HG02973 (cell line): ENCODE data around the gene TDRD9.
"Not testable (repeated sequence)": the region's sequence is repeated elsewhere in the genome, so short reads cannot be mapped to it uniquely, and the experiment has no call there.

Experiments
- ATAC-seq: cut with Tn5 transposase; IDR thresholded peaks from one replicate; pipeline ENCODE4 v1.9.1; 2021; ENCODE audit warnings: moderate library complexity; ENCODE audit not compliant: unreplicated experiment

The TDRD9 gene, protein sequence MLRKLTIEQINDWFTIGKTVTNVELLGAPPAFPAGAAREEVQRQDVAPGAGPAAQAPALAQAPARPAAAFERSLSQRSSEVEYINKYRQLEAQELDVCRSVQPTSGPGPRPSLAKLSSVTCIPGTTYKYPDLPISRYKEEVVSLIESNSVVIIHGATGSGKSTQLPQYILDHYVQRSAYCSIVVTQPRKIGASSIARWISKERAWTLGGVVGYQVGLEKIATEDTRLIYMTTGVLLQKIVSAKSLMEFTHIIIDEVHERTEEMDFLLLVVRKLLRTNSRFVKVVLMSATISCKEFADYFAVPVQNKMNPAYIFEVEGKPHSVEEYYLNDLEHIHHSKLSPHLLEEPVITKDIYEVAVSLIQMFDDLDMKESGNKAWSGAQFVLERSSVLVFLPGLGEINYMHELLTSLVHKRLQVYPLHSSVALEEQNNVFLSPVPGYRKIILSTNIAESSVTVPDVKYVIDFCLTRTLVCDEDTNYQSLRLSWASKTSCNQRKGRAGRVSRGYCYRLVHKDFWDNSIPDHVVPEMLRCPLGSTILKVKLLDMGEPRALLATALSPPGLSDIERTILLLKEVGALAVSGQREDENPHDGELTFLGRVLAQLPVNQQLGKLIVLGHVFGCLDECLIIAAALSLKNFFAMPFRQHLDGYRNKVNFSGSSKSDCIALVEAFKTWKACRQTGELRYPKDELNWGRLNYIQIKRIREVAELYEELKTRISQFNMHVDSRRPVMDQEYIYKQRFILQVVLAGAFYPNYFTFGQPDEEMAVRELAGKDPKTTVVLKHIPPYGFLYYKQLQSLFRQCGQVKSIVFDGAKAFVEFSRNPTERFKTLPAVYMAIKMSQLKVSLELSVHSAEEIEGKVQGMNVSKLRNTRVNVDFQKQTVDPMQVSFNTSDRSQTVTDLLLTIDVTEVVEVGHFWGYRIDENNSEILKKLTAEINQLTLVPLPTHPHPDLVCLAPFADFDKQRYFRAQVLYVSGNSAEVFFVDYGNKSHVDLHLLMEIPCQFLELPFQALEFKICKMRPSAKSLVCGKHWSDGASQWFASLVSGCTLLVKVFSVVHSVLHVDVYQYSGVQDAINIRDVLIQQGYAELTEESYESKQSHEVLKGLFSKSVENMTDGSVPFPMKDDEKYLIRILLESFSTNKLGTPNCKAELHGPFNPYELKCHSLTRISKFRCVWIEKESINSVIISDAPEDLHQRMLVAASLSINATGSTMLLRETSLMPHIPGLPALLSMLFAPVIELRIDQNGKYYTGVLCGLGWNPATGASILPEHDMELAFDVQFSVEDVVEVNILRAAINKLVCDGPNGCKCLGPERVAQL (N-terminal part only)

DNA sequence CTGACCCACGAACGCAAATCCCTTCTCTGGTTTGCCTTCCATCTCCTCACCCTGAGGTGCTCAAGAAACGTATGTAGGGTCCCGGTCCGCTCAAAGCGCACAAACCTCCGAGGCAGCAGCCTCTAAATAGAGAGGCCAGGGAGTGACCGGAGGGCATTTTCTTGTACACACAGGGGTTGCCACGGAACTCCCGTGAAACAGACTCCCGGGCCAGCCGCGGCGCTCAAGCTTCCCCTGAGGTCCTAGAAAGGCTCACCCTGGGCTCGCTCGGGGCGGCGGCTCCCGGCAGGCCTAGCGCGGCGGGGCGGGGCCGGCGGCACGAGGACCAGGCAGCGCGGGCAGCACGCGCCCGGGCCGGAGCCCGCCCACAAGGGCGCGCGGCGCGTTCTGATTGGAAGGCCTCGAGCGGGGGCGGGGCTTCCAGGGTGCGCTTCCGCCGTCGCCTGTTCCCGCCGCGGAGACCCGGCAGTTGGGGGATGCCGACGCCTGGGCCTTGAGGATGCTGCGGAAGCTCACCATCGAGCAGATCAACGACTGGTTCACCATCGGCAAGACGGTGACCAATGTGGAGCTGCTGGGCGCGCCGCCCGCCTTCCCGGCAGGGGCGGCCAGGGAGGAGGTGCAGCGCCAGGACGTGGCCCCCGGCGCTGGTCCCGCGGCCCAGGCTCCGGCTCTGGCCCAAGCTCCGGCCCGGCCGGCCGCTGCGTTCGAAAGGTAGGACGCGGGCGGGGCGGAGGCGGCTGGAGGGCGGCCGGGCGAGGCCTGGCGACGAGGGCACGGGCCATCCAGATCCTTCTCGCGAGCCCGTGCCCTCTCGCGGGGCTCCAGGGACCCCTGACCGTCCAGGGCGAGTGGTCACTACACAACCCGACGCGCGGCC is at the start of gene TDRD9:
Gene TDRD9, plus strand, starts transcription at position 446 of the 880 bp plus-strand sequence. Its CDS starts 54 bp downstream, at position 500.
- no peak for ATAC-seq

DNA sequence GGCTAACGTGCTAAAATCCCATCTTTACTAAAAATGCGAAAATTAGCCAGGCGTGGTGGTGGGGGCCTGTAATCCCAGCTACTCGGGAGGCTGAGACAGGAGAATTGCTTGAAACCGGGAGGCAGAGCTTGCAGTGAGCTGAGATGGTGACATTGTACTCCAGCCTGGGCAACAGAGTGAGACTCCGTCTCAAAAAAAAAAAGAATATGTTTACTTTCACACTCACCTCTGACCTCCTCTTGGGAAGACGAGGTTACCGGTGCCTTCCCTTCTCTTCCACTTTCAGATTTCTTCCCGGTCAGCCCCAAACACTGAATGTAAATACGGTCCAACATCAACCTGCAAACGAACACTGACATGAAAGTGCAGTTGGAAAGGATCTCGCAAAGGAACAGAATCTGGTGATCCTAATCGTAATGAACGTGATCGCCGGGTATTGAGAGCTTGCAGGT is 49.1 kb upstream of the TDRD9 start:
- ATAC-seq = no peak

DNA sequence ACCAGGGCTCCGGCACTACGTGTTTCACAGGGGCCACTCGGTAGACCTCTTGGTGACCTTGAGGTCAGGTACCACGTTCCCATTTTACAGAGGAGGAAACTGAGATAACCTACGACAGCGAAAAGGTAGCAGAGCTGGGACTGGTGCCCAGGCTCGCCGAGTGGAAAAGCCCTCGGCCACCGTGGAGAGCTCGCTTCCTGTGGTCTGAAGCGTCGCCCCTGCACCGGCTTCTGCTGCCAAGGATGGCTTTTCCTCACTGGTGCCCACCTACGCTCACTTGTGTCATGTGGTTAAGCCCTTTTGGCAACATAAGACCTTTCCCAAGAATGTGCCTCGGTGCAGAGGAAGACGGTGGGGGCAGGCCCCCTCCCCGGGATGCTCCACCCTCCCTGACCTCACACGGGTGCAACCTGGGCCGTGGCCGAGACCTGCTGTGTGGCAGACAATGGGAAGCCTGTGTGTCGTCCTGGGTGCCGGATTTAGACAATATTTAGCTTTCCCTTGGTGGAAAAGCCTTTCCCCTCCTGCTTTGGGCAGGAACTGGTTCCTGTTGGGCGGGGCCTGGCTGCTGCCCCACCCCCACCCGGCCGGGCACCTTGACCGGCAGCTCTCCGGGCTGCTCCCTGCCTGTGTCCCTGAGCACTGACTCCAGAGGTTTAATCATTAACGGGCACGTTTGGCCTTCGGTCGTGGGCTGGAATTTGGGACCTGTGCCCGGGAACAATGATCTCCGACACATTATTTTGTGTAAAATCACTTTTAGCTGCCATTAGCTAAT is 48.5 kb upstream of the TDRD9 start:
- ATAC-seq = no peak

DNA sequence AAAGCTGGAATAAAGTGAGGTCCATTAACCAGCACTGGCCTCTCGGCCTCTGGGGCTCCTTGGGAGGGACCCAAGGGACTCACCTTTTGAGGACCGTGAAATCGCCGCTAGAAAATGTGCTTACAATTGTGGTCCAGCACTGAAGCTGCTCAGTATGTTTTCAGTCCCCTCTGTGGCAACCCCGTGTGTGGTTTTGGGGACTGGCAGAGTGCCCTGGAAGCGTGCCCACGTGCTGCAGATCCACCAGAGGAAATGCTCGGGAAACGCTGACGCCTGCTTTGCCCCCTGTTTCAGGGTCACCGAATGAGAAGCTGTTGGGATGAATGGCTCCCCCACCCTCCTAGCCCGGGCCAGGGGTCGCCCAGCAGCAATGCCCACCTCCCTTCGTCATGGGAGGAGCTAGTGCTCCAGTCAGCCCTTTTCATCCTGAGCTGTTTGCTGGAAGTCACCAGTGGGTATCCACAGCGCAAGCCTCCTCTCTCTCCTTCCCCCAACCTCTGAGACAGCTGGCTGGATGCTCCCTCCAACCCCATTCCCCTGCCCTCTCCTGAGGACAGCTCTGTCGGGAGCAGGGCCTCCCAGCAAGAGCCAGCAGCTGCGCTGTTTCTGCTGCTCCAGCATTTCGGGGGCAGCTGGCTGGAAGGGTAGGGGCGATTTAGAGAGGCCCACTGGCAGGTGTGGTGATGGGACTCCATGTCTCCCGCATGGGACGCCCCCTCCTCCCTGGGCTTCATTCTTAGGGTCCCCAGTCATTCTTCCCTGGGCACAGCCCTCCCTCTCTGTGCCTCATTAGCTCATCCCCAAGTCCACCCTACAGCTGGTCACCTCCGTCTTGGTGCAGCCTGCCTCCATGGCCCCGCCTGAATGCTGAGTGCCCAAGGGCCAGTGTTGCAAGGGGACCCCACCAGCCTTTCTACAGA is 47.6 kb upstream of the TDRD9 start:
- ATAC-seq = no peak

DNA sequence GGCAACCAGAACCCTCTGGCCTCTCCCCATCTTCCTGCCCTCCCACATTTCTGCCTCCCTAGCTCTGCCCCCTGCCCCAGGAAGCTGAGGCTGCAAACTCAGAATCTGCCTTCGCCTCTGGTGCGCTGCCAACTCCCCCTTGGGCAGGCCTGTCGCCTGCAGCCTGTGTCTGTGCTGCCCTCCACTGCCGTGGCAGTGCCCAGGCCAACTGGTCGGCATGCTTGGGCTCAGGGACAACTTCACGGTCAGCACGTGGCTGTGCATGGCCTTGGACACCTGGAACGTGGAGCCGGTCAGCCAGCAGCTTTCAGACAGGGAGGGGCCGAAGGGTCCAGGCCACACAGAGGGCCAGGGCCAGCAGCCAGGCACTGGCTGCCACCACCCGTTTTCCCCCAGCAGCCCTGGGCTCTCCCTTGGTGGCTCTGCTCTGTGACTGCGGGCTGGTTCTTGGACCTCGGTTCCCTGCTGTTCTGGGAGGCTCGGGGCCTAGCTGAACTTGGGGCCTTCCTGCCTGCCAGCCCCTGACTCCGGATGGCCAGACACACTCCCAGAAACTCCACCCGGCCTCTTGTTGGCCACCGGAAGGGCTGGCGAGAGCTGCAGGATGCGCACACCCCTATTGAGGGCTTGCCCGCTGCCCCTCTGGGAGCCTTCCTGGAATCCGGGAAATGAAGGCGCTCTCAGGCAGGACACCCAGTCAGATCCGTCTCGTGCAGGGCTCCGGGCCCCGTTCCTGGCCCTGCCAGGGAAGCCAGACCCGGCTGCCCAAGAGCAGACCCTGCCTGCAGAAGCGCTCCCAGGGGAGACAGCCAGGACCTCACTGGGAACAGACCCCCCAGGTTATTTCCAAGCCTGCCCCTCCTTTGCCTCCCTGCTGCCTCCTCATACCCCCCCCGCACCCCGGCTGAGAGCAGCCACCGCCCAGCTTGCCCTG is 46.7 kb upstream of the TDRD9 start:
- ATAC-seq = no peak

DNA sequence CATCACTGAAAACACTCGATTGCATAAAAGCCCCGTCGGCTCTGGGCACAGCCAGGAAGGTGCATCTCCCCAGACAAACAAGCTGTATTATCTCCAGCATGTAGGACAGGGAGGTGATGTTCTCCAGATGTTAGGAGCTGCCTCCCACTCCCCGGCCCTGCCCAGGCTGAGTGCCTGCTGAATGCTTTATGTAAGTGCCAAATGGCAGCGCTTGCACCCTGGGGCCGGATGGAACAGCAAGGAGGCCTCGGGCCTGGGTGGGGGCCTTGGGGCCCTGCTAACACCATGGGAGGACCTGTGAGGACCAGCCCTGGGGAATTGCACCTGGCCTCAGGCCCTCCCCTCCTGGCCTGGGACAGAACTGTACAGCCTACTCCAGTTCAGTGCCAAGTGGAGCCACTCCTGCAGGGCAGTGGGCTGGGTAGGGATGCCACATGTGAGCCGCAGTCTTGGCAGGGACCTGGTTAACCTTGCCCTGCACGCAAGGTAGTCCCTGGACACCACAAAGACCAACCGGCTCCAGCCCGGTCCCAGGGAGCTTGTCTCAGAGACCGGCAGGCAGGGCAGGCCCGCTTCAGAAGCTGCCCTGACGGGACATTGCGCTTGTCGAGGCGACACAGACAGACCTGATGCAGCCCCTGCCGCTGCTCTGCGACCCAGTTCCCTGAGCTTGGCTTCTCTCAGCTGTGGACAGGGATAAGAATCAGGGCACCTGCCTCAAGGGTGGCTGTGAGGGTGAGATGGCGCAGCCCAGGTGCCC is 45.6 kb upstream of the TDRD9 start:
- ATAC-seq = no peak

DNA sequence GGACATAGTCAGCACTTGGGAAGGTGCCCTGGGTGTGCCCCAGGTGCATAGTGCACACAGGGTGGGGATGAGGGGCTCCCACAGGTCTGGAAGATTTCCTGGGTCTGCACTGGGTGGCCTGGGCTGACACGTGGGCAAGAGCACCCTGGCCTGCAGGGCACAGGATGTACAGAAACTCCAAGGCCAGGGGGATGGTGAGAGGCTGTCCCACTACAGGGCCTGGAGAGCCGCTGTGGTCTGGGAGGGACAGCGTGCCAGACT is 45.1 kb upstream of the TDRD9 start:
- ATAC-seq = no peak

DNA sequence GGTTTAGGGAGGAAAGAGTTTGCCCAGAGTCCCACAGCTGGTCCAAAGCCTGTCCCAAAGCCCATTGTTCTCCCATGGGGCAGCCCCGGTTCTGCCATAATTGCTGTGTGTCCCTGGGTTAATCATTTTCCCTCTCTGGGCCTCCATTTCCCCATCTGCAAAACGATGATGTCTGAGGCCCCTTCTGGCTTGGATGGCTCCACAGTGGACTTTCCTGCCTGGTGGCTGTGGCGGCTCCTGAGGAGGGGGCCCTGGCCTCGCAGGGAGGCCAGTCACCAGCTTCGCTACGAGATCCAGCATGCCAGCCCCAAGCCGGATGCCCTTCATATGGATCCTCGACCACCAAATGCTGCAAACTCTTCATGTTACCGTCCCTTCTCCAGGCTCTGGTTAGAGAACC is 43.4 kb upstream of the TDRD9 start:
- ATAC-seq = no peak

DNA sequence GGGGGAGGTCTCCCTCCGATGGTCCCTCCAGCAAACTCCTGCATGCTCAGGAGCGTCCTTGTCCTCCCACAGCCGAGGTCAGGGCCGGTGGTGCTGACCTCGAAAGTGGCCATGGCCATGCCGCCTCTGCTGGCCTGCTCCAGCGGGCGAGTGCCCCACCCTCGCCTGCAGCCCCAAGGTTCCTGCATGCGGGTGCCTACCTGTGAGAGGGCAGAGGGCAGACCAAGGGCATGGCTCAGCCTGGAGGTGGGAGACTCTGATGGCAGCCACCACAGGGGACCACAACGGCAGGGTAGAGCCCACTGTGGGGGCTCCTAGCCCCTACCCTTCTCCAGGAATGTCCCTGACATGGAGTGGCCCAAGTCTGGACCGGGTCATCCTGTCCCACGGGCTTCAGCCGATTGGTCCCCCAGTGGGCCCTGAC is 42.7 kb upstream of the TDRD9 start:
- no peak for ATAC-seq

DNA sequence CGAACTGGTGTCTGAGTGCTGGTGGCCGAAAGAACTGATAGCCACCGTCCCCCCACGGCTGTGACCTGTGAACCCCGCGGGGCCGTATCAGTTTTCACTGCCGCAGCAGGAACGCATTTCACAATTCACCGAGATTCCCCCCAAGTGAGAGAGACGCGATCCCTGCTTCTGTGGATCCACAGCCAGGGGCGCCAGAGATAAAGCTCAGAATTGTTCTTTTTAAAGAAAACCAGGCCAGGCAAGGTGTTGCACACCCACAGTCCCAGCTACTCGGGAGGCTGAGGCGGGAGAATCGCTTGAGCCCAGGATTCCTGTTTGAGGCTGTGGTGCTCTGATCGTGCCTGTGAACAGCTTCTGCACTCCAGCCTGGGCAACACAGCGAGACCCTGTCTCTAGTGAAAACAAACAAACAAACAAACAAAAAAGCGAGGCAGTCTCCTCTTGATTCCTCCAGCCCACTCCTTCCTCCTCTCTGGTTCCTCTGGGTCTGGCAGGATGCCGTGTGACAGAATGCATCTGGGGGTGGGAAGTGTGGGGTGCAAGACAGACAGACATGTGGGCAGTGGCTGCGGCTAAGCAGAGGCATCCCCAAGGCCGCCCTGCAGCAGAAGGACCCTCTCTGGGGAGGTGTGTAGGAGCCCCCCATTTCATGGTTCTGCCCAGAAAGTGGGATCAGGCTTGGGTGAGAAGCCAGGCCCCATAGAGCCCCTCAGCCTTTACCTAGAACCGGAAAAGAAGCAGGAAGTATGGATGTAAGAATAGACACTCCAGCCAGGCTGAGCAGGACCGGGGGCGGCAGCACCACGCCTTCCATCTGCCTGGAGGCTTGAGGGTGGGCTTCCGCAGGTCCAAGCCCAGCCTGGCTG is 41.7 kb upstream of the TDRD9 start:
- ATAC-seq = no peak

DNA sequence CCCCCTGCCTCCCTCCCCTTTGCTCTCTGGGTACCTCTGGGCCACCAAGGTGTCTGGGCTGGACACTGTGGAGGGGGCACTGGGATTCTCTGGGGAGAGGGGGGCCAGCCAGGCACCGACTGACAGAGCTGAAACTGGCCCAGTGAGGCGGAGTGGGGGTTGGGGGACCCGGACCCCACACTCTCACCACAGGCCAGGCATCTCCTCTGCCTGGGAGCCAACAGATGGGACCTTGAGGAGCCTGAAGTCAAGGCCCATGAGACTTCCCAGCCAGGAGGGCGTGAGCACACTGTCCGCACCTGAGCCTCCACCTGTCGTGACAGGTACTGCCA is 41.1 kb upstream of the TDRD9 start:
- ATAC-seq = no peak

DNA sequence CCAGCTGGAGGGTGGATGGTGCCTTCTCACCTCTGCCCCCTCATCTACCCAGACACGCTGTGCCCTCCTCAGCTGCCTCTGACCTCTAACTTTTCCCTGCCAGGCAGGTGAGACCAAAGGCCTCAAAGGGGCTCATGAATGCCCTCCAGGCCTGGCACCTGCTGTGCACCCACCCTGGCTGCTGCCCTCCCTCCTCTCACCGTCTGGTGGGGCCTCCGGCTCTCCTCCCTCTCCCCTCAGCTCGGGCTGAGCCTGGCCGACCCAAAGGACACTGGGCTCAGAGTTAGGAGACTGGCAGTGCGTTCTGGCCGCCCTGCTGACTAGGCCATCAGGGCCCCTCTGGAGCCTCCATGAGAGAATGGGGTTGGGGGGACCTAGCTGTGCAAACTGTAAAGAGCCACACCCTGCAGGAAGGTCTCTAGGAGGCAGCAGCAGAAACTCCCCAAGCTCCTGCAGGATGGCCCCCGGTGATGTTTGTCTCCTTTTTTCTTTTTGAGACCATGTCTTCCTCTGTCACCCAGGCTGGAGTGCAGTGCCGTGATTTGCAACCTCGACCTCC is 40.6 kb upstream of the TDRD9 start:
- ATAC-seq = no peak

DNA sequence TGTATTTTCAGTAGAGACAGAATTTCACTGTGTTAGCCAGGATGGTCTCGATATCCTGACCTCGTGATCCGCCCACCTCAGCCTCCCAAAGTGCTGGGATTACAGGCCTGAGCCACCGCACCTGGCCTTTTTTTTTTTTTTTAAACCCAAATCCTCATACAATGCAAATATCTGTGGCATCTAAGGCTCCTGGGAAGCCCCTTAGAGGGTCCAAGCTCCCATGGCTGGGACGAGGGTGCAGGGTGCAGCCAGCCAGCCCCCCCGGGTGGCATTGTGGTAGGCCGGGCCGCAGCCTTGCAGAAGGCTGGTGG is 39.3 kb upstream of the TDRD9 start:
- not testable (repeated sequence) for ATAC-seq

DNA sequence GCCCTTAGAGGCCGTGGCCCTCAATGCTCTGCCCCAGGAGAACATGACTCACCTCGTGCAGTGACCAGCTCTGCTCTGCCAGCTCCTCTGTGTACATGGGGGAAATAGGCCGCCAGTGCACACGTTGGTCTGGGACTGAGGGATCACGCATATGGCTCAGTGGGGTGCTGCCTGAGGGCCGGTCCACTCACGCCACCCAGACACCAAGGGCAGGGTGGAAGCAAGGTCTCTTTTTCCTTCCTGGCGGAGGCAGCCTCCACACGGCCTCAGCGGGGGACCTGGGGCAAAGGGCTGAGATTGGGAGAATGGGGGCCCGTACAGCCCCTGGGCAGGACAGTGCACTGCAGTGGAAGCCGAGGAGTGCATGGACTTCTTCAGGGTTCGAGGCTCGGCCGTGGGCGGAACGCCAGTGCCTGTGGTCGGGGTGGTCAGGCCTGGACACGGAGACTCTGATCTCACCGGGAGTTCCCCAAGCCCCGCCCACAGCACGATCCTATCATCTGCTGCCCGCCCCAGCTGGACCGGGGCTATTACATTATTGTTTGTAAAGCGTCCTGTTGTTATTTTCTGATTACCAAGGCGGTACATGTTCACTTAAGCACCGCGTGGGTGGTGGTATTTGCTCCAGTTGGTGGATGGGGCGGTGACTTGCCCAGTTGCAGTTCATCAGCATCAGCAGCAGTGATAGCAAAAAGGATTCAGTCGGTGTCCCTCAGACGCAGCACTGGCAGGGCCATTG is 38.8 kb upstream of the TDRD9 start:
- ATAC-seq = no peak

DNA sequence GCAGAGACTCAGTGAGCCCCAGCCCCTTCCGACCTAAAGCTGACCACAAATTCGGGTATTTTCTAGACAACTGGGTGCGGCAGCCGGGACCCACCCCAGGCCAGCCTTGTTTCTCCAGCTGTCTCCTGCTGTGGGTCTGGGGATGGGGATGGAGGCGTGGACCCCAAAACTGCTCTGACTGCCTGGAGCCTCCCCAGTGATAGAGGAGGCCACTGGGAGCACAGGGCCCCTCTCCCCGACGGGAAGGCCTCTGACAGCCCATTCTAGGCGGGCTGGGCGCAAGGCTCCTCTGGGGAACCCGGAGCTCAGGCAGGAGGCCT is 38.2 kb upstream of the TDRD9 start:
- no peak for ATAC-seq
